NCI-H510A treated with DMSO at 0.1 percent for 48 hours (cell line): ENCODE results near the gene PCDH17.
A peak's percentile ranks its signal among the peaks of the same experiment; 100 is the strongest.

Experiments used
- DNase-seq: peaks from one replicate; lab custom pipeline; 2025; lab: John Stamatoyannopoulos, UW

PCDH17 gene

GRCh38 chr13:57734306-57734705 is 102.8 kb downstream of the PCDH17 start:
- DNase-seq, result no peak

DNA sequence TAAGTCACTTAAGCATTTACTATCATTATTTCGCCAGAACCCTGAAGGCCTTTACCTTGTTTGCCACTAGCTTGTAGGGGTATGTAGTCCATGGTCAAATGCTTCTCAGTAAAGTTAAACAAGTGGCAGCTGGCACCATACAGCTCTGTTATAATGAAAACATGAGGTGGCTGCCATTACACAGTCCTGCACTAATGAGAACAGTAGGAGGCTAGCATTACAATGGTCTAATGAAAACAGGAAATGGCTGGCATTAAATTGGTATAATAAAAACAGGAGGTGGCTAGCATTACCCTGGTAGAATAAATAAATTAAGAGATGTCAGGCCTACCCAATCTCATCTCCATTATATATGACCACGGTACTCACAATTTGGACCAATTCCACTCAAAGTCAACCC is 107.5 kb downstream of the PCDH17 start:
- DNase-seq, result peak; percentile 54

DNA sequence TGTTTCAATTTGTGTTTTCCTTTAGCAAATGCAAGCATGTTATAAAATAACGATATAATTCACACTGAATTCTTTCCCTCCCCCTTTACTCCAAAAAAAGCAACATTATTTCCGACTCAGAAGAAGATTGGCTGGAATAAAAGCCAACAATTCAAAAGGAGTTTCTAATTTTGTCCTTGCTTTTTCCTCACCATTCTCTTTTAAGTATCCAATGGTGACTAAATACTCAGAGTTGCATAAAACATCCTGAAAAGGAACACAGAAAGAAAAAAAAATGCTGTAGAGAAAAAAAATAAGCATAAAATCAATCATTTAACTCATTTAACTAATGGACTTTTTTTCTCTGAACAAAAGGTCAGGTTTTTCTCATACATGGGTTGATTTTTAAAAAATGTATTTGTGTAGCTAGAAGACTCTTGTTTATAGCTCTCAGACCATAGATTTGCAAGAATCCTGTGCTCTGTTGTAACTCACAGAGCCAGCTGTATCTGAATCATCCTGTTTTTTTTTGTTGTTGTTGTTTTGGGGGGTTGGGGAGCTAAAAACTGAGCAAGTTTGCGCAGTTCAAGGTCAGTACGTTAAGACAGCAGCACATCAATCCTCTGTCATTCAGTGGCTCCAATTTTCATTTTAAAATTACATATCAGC is 108.1 kb downstream of the PCDH17 start:
- DNase-seq, result no peak

GRCh38 chr13:57740719-57741118 is 109.2 kb downstream of the PCDH17 start:
- no peak for DNase-seq

- no peak for DNase-seq
Measured at GRCh38 chr13:57748096-57748495, 116.6 kb downstream of the PCDH17 start.

DNA sequence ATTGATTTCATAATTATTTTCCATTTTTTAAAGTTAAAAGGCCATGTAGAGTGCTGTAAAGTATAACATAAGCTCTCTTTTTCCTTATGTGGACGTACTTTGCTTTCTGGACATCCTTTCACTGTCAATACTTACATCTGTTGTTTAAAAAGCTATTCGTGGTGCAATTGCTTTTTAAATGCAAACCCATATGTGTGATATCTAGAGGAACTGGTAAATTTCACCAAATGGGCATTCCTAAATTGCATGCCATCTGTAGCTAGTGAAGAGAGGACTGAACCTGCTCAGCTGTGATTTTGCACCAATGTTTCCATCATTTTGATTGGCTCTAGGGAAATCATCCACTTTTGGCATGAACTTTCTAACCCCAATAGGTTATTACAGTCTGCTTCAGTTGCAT is 129.4 kb downstream of the PCDH17 start:
- no peak for DNase-seq

DNA sequence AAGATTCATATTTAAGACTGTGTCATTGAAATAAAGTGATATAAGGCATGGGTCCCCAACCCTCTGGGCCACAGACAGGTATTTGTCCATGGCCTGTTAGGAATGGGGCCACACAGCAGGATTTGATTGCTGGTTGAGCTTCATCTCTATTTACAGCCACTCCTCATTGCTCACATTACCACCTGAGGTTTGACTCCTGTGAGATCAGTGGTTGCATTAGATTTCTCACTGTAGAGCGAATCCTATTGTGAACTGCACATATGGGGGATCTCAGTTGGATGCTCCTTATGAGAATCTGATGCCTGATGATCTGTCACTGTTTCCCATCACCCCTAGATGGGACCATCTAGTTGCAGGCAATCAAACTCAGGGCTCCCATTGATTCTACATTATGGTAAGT is 132.1 kb downstream of the PCDH17 start:
- DNase-seq, result no peak
